HG03565 (cell line): ENCODE measurements around the gene DNTT.

Experiments
- ATAC-seq: cut with Tn5 transposase; IDR thresholded peaks from one replicate; pipeline ENCODE4 v1.9.1; 2021; ENCODE audit warnings: mild to moderate bottlenecking, moderate library complexity; ENCODE audit not compliant: unreplicated experiment

DNTT gene

DNA sequence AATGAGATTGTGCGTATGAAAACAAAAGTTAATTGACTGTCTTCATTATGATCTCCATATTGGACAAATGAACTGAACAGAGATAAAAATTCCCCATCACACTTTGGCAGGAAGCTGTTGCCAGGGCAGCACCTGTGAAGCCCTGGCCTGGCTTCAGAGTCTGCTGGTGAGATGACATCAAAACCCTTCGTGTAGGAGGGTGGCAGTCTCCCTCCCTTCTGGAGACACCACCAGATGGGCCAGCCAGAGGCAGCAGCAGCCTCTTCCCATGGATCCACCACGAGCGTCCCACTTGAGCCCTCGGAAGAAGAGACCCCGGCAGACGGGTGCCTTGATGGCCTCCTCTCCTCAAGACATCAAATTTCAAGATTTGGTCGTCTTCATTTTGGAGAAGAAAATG lies at the start of gene DNTT:
TSS of gene DNTT (plus strand) at position 205 of the 400 bp plus-strand sequence. CDS start at position 269, 64 bp downstream.
- no peak for ATAC-seq

DNA sequence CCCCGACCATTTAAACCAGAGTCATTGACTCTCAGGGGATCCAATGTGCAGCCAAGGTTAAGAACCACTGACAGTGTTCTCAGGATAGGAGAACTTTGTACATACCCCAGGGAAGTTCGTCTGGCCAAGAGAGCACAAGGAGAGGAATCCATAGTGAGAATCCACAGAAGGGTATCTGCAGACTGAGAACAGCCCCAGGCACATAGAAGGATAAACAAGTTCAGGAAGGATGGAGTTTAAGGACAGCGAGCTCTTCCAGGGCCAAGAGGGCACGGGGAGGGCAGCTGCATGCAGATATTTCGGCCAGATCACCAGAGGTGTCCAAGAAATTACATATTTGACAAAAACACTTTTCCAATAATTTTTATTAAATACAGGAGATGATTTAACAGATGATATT lies 49.3 kb upstream of the DNTT start:
- ATAC-seq, result no peak

DNA sequence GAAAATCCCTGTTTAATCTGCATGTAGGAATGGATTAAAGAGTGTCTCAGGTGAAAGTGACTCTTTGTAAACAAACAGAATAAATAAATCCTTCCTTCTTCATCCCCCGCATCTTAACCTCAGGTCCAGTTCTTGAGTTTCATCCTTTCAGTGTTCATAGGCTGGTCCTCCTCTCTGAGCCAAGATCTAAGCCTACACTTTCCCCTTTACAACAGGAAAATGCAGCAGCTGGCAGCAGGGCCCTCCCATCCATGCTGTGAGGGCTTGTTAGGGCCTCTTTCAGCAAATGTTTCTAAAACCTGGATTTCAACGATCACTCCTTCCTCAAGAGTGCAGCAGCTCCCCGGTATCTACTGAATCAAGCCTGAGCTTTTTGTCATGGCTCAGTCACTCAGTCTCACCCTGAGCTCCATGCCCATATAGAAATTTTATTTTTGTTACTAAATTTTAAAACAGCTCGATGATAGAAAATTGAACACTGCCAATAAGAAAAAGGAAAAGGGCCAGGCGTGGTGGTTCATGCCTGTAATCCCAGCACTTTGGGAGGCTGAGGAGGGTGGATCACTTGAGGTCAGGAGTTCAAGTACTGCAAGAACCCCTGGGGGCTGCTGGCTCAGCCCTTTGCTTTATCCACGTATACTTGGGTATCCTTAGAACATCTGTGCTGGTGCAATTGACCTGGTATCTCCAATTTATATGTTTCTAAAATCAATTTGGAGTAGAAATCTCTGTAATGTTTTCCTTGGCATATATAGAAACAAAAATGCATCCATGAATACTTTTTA lies 48.5 kb upstream of the DNTT start:
- no peak for ATAC-seq

DNA sequence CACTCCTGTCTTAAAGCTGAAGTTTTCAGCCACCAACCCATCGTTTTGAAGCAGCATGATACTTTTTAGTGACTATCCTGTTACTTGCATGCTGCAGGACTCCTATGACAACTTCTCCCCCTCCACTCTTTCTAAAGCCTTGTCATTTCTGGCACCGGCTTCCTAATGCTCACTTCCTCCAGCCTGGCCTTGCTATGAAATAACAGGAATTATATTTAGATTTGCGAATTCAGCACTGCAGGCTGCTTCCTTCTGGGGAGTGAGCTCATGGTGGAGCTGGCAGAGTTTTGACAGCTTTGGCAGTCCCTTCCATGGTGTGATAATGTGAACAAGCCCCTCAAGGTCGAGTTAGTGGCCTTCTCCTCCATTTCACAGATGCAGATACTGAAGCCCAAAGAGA lies 46.3 kb upstream of the DNTT start:
- ATAC-seq, result no peak

DNA sequence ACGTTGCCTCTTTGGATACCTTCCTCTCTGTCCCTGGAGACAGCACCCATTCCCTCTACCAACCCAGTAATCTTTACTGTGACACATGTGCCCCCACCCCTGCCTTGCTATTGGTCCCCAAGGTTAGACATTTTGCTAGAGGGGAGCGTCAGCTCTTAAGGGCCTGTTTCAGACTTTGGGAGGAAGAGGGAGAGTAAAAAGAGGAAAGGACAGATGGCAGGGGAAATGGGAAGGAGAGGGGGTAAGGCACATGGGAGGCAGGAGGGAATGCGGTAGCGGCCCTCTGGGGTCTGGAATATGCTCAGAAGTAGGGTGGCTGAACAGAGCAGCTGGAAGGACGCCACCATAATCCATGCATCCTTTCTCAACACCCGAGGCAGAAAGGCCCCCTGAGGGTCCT lies 45.1 kb upstream of the DNTT start:
- ATAC-seq, result no peak

DNA sequence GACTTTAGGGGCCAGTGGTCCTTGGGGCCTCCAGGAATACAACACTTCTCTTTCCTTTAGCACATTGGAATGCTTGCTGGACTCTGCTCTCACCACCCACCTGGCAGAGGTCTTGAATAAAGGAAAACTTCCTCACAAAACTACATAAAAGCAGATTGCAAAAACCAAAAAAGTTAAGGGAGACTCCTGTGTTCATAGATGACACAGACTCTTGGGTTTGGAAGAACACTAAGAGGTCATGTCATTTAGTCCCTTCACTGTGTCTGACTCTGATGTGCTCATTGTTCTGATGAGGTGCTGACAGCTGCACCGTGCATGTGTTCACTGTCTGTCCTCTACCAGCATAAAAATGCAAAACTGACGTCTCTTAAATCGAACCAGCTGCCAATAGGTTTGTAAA lies 44.2 kb upstream of the DNTT start:
- no peak for ATAC-seq

DNA sequence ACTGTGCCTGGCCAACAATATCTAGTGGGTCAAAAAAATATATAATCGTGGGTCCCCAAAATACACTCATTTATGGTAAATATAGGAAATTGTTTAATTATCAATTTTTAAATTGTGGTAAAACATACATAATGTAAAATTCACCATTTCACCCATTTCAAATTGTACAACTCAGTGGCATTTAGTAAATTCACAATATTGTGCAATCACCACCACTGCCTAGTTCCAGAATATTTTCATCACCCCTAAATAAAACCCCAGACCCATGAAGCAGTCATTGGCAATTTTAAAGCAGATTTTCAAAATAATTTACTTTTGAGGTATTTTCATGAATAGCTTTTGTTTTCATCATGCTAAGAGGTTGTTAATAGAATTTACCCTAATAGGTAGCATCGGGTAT lies 43.1 kb upstream of the DNTT start:
- ATAC-seq, result no peak

DNA sequence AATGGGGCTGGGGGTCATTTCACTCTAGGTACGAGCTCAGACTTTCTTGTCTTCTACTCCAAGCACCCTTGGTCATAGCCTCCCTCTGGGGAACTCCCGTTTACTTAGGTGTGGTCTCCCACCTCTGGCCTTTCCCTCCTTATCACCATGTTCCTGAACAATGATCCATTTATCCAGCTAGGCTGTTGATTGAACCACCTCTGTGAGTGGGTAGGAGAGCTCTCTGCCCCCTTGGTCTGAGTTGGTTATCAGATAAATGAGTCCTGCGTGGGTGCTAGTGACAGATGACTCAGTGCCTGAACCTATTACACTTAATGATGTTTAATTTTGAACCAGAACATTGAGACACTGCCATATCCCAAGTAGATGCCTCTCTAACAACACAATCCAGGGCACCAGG lies 42.3 kb upstream of the DNTT start:
- no peak for ATAC-seq

DNA sequence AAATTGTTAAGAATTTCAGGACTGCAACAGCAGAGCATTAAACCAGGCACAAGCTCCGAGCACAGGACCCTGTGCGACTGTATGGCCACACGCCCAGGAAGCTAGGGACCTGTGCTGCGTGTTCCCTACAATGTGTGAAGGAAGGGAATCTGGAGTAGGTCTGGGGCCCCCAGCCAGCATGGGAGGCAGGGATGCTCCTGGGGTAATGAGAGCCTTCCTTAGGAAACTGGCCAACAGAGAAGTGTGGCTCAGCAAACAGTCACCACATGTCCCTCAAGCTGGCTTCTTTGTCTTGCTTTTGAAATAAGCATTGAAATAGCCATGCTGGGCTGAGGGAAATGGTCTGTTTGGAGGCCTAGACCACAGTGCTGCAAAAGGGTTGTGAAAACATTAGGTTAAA lies 41.1 kb upstream of the DNTT start:
- ATAC-seq, result no peak

DNA sequence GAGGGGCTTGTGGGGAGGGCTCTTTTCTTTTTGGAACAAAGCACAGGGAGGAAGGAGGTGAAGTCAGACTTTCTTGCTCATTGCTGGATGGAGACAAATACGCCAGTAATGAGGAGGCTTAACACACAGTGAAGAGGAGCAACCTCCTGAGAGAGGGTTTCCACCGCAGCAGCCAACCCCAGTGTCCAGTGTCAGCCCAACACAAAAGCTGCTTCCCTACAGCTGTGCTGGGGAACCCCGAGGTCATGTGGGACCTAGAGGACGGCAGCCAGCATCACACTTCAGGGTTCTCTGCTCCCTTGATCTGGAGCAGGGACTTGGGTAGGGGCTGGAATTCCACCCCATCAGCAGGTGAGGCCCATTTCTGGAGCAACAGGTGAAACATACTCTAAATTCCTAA lies 40.6 kb upstream of the DNTT start:
- no peak for ATAC-seq

DNA sequence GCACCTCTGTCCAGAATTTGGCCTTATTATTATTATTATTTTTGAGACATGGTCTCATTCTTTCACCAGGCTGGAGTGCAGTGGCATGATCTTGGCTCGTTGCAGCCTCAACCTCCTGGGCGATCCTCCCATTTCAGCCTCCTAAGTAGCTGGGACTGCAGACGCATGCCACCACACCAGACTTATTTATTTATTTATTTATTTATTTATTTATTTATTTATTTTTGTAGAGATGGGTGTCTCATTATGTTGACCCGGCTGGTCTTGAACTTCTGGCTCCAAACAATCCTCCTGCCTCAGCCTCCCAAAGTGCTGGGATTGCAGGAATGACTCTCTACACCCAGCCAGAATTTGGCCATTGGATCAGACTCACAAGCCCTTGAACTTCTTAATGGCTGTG lies 39.3 kb upstream of the DNTT start:
- ATAC-seq, result no peak

DNA sequence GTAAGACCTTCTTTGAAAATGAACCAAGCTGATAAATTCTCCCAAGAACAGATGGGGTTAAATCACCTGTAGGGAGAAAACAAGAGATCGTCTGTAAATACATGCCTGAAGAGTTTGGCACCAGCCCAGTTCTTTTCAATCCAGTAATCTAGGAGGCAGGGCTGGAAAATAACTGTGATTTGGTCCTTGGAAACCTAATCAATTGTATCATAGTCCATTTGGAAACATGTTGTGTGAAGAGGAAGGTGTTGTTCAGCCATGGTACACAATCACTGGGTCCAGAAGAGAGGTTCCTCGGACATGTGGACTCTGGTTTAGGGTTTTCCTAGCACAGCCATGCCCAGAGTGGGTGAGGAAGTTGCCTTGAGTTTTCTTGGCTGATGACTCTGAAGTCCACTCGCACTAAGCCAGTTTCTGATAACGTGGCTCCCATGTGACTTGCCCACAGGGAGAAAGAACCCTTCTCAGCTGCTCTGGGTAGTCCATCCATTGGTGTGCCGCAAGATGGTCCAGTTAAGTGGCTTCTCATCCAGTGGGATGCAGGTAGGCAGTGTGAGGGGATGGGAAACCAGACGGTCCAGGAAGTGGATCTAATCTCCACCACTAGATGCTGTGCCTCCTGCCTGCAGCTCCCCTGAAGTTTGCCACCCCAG lies 38.0 kb upstream of the DNTT start:
- ATAC-seq, result no peak

DNA sequence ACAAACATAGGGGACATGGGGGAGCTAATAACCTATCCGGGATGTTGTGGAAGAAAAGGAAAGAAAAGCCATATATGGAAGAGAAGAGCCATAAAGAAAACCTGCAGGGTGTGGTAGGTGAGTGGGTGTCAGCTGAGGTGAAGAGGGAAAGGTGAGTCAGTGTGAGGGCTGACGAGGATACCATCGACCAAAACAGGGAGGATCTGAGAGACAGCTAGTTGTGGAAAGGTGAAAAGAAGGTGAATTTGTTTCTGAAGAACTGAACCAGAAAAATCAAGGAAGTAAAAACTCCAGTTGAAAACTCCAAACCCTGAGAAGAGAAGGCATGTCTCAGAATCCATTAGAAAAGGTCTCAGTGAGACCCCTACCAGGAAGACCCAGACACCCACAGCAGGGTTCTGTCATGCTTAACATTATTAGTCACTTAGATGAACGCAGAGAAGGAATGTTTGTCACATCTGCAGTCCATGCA lies 37.0 kb upstream of the DNTT start:
- no peak for ATAC-seq

DNA sequence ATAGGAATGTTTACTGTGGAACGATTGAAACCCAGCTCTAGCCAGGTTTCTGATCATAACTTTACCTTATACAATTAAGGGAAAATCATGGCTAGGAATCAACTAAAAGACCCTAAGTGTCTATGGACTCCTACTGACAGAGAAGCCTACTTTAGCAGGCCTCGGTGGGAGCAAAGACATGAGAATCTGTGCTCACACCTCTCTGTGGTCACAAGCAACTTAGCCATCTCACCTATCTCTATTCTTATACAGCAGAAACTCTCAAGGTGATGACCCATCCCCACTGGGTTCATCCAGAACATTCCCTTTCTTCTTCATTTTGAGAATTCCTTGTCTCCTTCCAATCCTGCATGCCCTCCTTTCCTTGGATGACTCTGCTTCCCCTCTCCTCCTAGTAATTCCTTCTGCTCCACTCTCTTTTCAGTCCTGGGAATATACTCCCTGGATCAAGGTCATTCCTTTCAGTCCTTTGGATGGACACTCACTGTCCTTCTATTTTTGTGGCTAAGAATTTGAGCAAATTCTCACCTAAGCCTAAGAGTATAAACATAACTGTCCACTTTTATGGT lies 35.8 kb upstream of the DNTT start:
- ATAC-seq, result no peak

DNA sequence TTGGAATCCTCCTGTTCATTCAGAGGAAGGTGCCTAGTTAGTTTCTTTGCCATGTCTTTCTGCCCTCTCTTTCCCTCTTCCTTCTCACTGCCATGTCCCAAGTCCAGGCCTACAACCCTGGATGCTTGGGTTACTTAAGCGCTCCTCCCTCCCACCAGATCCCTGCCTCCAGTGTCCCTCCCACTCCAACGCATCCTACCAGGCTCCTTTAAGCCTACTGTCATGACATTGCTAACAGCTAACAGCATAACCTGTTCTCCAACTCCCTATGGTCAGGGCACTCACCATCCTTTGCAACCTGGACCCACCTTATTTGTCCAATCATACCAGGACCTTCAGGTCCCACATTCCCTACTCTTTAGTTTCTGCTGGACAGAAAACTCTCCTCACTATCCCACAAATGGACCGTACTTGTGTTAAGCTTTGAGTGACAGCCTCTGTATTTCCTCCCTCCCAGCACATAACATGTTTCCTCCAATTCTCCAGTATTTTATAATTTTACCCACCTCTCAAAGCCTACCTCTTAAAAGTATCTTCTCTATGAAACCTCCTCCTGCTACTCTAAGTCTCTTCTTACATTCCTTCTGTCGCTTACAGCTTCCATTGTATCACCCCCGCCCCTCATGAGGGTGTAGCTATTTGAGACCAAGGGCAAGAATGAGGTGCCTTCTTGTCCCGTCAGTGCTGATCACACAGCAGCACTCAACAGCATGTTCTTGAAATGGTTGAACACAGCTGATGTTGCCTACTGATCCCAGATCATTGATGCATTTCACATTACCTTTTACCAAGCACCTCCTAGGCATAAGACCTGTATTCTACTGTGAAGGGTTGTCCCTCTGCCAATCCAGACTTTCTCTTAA lies 34.6 kb upstream of the DNTT start:
- ATAC-seq, result no peak

DNA sequence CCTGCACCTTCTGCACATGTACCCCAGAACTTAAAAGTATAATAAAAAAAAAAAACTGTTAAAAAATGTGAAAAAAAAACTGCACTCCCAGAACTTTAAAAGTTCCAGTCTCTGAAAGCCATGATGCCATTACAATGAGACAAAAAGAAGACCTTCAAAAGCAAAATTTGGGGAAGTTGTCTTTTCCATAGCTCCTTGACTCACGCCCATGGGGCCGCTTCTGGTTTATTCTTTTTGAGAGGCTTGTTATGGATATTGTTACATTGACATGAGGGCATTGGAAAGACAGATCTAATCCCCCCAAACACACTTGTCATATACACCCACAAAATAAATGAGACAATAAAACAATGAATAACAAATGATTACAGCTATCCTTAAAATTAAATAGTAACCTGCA lies 33.7 kb upstream of the DNTT start:
- no peak for ATAC-seq

DNA sequence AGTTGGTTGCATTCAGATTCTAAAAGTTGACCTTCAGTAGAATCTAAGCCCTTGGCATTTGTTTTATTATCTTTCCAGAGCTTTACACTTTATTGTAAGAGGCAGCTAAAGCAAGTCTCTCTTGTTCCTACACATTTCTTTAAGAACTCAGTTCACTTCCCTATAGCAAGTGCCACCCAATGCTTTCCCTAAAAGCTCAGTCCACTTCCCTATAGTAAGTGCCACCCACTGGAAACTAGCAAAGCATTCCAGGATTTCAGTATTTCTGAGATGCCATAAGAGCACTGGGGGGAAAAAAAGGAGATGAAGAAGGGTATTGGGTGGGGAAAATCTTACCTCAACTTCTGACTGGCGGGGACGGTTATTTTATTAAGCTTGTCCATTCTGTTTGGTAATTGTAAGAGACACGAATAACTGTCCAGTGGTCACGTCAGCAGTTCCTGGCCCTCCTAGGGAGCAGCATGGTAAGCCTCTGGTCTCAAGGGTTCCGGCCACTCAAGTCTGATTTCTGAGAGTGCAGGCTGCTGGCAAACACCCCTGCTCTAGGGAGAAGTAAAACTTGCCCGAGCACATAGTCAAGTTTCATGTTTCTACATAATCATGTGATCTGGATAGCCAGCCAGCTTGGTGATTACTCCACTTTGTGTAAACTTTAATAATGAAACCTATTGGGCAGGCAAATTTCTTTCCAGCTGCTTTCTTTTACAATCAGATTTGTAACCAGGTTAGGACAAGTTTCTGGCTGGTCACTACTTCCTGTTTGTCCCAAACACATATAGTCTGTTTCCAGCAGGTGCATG lies 33.0 kb upstream of the DNTT start, which contains the start of gene BLNK:
TSS of gene BLNK (minus strand) at position 554 of the 800 bp plus-strand sequence. CDS start at position 383, 171 bp downstream.
- ATAC-seq, result peak; percentile 57

DNA sequence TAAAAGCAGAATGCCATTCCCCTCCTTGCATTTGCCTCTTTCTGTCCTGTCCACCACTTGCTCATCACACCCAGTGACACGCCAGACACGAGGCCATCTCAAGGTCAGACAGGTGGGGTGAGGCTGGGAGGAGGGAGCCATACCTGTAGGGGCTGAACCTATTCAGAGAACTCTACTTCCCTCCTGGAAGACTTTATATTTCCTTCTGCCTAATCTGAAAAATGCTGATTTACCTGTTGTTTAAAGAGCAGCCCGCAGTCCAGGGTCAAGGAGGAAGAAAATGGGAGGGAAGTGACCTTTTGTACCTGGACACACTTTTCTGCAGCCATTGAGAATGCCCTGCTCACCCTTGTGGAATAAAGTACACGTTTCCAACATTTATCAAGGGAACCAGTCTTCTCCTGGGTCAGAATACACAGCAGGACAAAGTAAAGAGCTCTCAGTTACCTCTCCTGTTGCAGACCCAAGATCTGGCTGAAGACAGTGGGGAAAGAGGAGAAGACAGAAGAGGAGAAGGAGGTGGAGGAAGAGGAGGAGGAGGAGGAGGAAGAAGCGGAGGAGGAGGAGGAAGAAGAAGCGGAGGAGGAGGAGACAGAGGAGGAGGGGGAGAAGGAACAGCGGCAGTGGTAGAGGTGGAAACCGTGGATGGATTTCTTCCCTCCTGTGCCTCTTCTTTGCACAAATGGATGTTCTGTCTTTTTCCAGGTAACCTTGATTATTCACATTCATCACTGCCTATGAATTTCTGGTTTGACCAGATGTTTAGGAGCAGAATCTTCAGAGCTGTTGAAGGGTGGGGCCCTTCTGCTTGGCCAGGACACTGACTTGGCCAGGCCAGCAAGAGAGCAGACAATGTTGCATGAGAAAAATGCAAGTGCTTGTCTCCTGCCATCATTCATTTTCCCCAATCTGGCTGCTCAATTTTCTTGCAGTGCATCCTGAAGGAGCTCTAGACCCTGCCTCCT lies 31.6 kb upstream of the DNTT start:
- no peak for ATAC-seq
